ENCODE results near the gene KRI1. TPM values are rescaled to one million over a fixed set of nuclear protein-coding genes. Genes with fewer than 3 reads are reported as not detected.

The KRI1 gene
- total and polyA plus RNA-seq, 8 donors, result 4.2 to 116 (median 15.6) TPM

DNA sequence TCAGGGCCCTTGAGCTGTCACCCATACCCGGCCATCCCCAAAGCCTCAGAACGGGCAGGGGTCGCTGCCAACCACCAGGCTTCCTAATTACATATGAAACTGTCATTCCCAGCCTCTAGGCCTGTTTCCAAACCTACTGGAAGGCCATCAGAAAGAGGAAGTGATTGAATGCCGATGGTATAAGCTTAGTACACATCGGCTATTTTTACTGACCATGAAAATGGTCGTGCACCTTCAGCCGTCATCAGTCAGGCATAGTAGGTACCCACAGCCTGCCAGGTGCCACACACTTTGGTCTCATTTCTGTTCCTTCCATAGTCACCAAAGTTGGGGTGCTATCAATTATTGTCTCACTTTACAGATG lies 10.2 kb downstream of the KRI1 start:
- H3K27ac ChIP-seq, result no peak overlapping the region
- intact Hi-C loops (cut with DNase I; ENCODE audit: low total_unique reads), result no loop called here
- peaks cover 65 to 100% (median 100%) of the 10 kb centered on the region in 4 donors for H3K36me3 ChIP-seq
- no peaks in the 10 kb centered on the region for H3K27me3 ChIP-seq
- H3K4me3 ChIP-seq, result no peak overlapping the region
- peaks cover 0 to 31% (median 2%) of the 10 kb centered on the region in 4 donors for H3K4me1 ChIP-seq
- no peak for DNase-seq
- no peaks in the 10 kb centered on the region for H3K9me3 ChIP-seq
- WGBS, 5 donors, result 75 to 80% (median 76%) methylated on average over 7 of the region's 7 CpGs
- no peak for TF ChIP-seq POLR2A (IDR thresholded peaks at IDR 0.05)
- TF ChIP-seq, protein P1, sequence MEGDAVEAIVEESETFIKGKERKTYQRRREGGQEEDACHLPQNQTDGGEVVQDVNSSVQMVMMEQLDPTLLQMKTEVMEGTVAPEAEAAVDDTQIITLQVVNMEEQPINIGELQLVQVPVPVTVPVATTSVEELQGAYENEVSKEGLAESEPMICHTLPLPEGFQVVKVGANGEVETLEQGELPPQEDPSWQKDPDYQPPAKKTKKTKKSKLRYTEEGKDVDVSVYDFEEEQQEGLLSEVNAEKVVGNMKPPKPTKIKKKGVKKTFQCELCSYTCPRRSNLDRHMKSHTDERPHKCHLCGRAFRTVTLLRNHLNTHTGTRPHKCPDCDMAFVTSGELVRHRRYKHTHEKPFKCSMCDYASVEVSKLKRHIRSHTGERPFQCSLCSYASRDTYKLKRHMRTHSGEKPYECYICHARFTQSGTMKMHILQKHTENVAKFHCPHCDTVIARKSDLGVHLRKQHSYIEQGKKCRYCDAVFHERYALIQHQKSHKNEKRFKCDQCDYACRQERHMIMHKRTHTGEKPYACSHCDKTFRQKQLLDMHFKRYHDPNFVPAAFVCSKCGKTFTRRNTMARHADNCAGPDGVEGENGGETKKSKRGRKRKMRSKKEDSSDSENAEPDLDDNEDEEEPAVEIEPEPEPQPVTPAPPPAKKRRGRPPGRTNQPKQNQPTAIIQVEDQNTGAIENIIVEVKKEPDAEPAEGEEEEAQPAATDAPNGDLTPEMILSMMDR (IDR thresholded peaks at IDR 0.05), result no peak
- TF ChIP-seq EP300 (IDR thresholded peaks at IDR 0.05), result no peak
- TF ChIP-seq POLR2AphosphoS5 (IDR thresholded peaks at IDR 0.05), result no peak

DNA sequence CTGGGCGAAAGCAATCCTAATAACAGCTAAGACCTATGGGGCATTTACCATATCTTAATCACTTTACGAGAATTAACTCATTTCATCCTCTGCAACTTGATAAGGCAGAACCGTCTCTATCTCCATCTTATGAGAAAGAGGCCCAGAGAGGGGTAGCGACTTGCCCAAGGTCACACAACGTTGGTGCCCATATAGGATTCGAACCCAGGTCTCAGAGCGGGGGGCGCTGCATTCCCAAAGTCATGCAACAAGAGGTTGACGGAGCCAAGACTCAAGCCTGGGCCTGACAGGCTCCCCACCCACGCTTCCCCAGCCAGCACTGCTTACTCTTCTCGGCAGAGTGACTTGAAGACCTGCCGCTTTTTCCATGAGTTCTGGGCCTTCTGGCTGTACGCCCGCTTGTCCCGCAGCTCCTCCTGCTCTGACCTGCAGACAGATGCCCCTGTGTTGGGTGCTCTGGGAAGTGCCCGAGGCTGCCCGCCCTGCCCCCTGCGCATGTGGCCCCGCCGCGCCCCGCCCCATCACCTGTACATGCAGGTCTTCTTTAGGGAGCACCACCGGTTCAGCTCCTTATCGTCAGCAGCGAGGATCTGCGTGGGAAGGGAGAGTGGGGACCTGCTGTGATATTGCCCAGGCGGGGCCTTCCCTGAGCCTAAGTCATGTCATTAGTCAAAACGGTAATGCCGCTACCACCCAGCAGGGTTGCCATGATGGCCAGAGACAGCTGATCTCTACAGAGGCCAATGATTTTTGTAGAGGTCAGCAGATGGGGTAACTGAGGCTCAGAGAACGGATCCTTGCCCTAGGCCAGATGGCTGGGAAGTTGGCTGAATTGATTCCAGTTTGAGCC lies 10.8 kb downstream of the KRI1 start:
- intact Hi-C loops (cut with DNase I; ENCODE audit: low total_unique reads), result no loop called here
- Histone ChIP-seq H3K27me3 (no peaks in the 10 kb centered on the region), H3K4me1 (peaks cover 0 to 31% (median 2%) of the 10 kb centered on the region in 4 donors), H3K27ac (peak overlapping the region in 2 of 5 donors; percentile 14 to 26), H3K4me3 (no peak overlapping the region), H3K9me3 (no peaks in the 10 kb centered on the region), H3K36me3 (peaks cover 62 to 100% (median 100%) of the 10 kb centered on the region in 4 donors)
- no peak for DNase-seq
- WGBS, 5 donors, result 74 to 80% (median 74%) methylated on average over 23 to 30 of the region's 30 CpGs
- TF ChIP-seq POLR2AphosphoS5 (IDR thresholded peaks at IDR 0.05) (no peak), POLR2A (IDR thresholded peaks at IDR 0.05) (no peak), EP300 (IDR thresholded peaks at IDR 0.05) (no peak)

DNA sequence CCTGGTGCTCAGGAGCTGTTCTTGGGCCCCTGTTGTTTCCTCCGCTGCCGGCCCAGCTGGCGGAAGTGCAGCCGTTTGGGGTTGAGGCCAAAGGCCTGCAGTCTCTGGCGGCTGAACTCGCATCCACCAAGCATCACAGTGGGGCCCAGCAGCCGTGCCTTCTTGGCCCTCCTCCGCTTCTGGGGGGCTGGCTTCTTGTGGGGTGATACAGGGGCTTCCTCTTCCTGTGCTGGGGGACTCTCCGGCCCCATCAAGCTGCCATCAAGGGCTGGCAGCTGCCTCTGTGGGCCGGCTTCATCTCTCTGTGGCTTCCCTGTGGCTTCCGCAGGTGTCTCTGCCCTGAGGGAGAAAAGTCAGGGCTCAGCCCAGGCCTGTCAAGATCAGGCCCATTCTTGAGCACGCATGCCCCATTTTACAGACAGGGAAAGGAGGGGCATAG lies 11.8 kb downstream of the KRI1 start:
- peaks cover 0 to 31% (median 2%) of the 10 kb centered on the region in 4 donors for H3K4me1 ChIP-seq
- peaks cover 62 to 100% (median 100%) of the 10 kb centered on the region in 4 donors for H3K36me3 ChIP-seq
- peak overlapping the region in 3 of 5 donors; percentile 13 to 26 (median 14) for H3K27ac ChIP-seq
- no peaks in the 10 kb centered on the region for H3K27me3 ChIP-seq
- peak; percentile 29 to 55 for DNase-seq
- no peaks in the 10 kb centered on the region for H3K9me3 ChIP-seq
- intact Hi-C loops (cut with DNase I; ENCODE audit: low total_unique reads), result no loop called here
- peak overlapping the region in 1 of 4 donors; percentile 9 for H3K4me3 ChIP-seq
- WGBS, 5 donors, result 48 to 71% (median 55%) methylated on average over 8 to 12 of the region's 12 CpGs
- TF ChIP-seq, protein P1 (IDR thresholded peaks at IDR 0.05), result no peak
- TF ChIP-seq POLR2A (IDR thresholded peaks at IDR 0.05), result no peak
- no peak for TF ChIP-seq EP300 (IDR thresholded peaks at IDR 0.05)
- no peak for TF ChIP-seq POLR2AphosphoS5 (IDR thresholded peaks at IDR 0.05)

DNA sequence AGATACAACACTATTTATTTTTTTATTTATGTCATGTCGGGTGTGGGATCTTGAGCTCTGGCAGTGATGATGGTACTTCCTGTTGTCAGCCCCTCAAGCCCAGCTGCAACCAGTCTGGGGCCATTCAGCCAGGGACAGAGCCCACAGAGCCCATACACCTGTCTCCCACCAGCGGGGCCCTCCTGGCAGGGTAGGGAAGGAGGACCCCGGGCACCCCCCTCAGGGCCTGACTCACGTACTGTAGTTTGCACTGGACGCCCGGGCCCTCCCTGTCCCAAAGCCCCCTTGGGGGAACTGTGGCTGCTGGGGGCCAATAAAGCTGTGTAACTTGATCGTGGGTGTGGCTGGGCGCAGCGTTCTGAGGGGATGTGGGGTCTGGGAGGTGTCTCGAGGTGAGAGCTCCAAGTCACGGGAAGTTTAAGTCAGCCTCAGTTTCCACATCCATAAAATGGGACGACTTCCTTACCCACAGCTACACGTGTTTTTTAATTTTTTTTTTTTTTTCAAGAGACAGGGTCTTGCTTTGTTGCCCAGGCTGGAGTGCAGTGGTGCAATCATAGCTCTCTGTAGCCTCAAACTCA lies 12.6 kb downstream of the KRI1 start:
- H3K27ac ChIP-seq, result peak overlapping the region in 1 of 5 donors; percentile 39
- H3K4me1 ChIP-seq, result peaks cover 0 to 31% (median 2%) of the 10 kb centered on the region in 4 donors
- intact Hi-C loops (cut with DNase I; ENCODE audit: low total_unique reads), result no loop called here
- H3K27me3 ChIP-seq, result no peaks in the 10 kb centered on the region
- WGBS, 5 donors, result 71 to 81% (median 74%) methylated on average over 9 to 13 of the region's 13 CpGs
- H3K9me3 ChIP-seq, result no peaks in the 10 kb centered on the region
- peaks cover 69 to 100% (median 100%) of the 10 kb centered on the region in 4 donors for H3K36me3 ChIP-seq
- H3K4me3 ChIP-seq, result no peak overlapping the region
- TF ChIP-seq, protein P1 (IDR thresholded peaks at IDR 0.05), result no peak
- no peak for DNase-seq
